GM21390 (cell line): Measurements from ENCODE around the gene DRICH1.
"Not testable (repeated sequence)": the region's sequence is repeated elsewhere in the genome, so short reads cannot be mapped to it uniquely, and the experiment has no call there.

Source experiments
- ATAC-seq: cut with Tn5 transposase; IDR thresholded peaks from one replicate; pipeline ENCODE4 v1.9.1; 2021; ENCODE audit not compliant: unreplicated experiment

The DRICH1 gene, protein sequence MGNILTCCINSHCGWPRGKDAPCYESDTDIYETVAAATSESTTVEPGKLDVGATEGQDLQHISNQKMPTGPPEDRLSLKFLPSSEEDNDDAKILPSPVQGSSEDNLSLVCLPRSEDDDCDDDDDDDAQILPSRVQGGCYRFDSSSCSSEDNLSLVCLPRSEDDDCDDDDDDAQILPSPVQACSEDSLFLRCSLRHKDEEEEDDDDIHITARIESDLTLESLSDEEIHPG

DNA sequence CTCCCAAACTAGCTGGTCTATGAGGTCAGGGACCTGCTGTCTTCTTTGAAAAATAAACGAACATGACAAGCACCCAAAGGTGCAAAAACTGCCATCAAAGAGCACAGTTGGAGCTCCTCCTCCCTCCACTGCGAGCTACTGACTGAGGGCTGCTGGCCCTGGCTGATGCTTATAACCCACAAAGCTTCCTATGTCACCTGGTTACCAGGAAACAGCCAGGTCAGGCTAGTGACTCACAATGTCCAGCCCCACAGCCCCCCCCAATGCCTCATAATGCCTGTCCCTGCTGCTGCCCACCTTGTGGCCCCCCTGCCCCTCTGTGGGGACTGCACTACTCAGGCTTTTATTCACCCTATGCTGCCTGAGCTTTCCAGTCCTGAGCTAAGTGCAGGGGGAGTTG, at the start of gene DRICH1:
DRICH1 (minus strand) TSS at position 144 of the 400 bp plus-strand sequence. CDS start 298 bp downstream, outside the sequence.
- no peak for ATAC-seq

- ATAC-seq: no peak
These were observed 49.1 kb upstream of the DRICH1 start for GRCh38 chr22:23681026-23681809.

DNA sequence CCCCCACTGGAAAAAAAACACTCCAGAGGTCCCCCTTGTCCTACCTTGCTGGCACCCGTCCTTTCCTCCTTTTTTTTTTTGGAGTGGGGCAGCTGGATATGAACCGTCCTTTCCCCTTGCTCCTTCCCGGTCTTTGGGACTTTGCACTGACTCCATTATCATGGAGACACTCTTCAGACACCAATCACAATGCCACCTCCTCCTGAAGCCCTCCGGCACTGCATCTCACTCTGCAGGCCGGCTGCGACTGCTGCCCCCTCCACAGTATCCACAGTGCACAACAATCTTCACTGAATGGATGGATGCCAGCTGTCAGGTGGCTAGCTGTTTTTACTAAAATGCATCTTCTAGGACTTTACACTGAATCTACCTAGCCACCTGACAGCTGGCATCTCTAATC, 46.0 kb upstream of the DRICH1 start:
- no peak for ATAC-seq

GRCh38 chr22:23677701-23677995, 45.5 kb upstream of the DRICH1 start:
- no peak for ATAC-seq

- ATAC-seq: not testable (repeated sequence)
These were observed 45.0 kb upstream of the DRICH1 start for GRCh38 chr22:23676841-23677700.

DNA sequence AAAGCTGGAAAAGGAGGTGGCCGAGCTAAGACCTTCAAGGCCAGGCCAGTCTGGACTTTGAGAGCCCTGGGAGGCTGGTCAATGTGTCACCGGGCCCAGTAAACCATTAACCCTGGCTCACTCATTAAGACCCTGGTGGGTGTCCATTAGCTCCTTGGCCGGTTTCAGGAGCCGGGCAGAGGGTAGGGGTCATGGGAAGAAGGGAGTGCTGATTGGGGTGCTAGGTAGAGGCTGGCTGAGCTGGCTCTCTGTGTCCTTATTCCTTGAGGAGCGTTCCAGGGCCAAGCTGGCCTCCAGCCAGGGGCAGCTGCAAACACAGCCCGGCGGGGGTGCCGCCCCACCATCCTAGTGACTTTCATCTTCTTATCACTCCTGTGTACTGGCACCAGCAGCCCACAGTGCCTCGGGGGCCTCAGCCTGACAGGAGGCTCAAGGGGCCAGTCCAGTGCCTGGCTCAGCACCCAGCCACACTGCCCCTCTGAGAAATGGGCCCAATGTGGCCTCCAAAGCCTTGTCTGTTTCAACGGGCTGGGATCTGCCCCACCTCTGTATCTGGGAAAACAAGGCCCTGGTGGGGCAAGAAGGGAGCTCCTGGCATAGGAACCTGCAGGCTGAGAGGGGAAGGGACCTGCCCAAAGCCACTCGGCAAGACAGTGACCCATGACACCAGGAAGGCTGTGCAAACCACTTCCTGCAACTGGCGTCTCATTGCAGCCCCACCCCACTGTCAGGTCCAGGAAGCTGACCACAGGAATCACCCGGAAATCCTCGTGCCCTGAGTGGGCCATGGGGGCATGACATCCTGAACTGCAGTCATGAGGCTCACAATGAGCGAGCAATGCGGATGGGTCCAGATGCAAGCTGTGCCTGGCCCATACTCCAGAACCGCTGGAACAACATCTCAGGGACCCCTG, 43.6 kb upstream of the DRICH1 start:
- no peak for ATAC-seq

- not testable (repeated sequence) for ATAC-seq
These were observed 42.9 kb upstream of the DRICH1 start for GRCh38 chr22:23674886-23675501.

GRCh38 chr22:23673826-23674690, 41.9 kb upstream of the DRICH1 start:
- no peak for ATAC-seq

- ATAC-seq: no peak
These were observed 41.0 kb upstream of the DRICH1 start for GRCh38 chr22:23673050-23673620.

- not testable (repeated sequence) for ATAC-seq
These were observed 40.4 kb upstream of the DRICH1 start for GRCh38 chr22:23672307-23673049.

DNA sequence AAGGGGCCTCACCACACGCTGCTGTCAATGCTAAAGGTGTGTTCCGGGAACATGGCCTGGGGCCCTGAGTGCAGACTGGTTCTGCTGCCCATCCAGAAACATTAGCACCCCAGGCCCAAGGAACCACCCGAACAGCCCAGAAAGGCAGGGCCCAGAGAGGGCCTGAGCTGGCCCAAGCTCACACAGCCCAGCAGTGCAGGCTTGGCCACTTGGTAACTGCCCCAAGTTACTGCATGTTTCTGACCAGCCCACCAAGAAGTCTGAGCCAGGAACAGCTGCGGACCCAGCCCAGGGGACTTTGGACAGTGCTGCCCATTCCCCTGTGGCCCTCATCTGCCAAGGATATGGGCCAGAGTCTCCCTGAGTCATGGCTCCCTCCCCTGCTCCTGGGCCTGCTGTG, 39.3 kb upstream of the DRICH1 start:
- not testable (repeated sequence) for ATAC-seq

- no peak for ATAC-seq
These were observed 38.5 kb upstream of the DRICH1 start for GRCh38 chr22:23670378-23671295.

GRCh38 chr22:23660381-23660780, 28.3 kb upstream of the DRICH1 start:
- ATAC-seq: not testable (repeated sequence)

DNA sequence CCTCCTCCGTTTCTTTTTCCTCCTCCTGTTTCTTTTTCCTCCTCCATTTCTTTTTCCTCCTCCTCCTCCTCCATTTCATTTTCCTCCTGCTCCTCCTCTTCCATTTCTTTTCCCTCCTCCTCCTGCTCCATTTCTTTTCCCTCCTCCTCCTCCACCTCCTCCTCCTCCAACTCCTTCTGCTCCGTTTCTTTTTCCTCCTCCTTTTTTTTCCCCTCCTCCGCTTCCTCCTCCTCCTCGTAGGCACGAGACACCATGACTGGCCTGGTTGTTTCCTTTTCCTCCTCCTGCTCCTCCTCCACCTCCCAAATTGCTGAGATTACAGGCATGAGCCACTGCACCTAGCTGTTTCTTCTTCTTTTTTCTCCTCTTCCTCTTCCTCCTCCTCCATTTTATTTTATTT, 25.6 kb upstream of the DRICH1 start:
- ATAC-seq: no peak

DNA sequence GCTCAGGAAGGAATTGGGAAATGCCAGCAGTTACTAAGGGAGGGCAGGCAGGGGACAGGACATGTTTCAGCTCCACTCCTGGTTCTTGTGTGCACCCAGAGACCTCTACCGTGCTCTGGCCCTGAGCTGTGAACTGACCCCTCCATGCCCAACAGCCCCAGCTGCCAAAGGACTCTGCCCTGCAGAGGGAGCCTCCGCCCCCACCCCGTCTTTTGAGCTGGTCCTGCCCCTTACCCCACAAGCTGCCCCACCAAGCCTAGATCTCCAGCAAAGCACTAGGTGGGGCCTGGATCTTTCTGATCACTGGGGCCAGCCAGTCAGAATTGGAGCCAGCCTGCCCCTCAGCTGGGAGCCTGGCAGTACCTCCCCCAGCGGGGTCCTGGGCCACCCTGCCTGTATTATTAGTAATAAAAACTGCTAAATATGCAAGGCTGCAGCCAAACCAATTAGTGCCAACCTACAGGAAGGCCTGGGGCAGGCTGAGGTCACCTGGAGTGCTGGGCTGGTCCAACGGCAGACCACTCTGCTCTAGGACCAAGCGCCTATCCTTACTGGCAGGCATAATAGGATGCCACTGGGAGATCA, 23.9 kb upstream of the DRICH1 start:
- no peak for ATAC-seq

GRCh38 chr22:23652711-23653110, 20.6 kb upstream of the DRICH1 start:
- ATAC-seq: no peak

- ATAC-seq: no peak
These were observed 20.2 kb upstream of the DRICH1 start for GRCh38 chr22:23652286-23652685.
